GDM1 (cell line): ENCODE results near the gene COG8.
"Not testable (repeated sequence)": the region's sequence is repeated elsewhere in the genome, so short reads cannot be mapped to it uniquely, and the experiment has no call there.

Source experiments
- DNase-seq: peaks from one replicate; lab custom pipeline; 2025; lab: John Stamatoyannopoulos, UW

COG8 gene, protein sequence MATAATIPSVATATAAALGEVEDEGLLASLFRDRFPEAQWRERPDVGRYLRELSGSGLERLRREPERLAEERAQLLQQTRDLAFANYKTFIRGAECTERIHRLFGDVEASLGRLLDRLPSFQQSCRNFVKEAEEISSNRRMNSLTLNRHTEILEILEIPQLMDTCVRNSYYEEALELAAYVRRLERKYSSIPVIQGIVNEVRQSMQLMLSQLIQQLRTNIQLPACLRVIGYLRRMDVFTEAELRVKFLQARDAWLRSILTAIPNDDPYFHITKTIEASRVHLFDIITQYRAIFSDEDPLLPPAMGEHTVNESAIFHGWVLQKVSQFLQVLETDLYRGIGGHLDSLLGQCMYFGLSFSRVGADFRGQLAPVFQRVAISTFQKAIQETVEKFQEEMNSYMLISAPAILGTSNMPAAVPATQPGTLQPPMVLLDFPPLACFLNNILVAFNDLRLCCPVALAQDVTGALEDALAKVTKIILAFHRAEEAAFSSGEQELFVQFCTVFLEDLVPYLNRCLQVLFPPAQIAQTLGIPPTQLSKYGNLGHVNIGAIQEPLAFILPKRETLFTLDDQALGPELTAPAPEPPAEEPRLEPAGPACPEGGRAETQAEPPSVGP

DNA sequence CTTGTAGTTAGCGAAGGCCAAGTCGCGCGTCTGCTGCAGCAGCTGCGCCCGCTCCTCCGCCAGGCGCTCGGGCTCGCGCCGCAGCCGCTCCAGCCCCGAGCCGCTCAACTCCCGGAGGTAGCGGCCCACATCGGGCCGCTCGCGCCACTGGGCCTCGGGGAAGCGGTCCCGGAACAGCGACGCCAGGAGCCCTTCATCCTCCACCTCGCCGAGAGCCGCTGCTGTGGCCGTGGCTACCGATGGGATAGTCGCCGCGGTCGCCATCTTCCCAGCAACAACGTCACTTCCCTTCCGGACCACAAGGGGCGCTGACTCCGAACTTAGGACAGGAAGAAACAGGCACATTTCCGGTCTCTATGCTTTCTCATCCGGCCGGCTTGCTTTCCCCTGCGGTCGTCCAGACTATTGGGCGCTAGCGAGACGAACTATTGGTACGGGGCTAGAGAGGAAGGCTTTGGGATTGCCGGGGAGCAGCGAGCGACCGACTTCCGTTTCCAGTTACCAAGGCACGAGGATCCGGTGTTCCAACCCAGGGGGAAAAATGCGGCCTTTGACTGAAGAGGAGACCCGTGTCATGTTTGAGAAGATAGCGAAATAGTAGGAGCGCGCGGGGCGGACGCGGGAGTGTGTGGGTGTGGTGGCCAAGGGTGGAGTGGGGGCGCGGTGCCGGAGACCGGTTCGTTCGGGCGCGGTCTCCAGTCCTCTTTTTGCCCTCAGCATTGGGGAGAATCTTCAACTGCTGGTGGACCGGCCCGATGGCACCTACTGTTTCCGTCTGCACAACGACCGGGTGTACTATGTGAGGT is at the start of gene COG8, which contains the start of gene NIP7:
COG8 (minus strand) TSS at position 276 of the 806 bp plus-strand sequence; CDS start at position 264, 12 bp downstream.
NIP7 (plus strand) TSS at position 484 of the 806 bp plus-strand sequence; CDS start at position 542, 58 bp downstream.
- DNase-seq = peak; percentile 81

DNA sequence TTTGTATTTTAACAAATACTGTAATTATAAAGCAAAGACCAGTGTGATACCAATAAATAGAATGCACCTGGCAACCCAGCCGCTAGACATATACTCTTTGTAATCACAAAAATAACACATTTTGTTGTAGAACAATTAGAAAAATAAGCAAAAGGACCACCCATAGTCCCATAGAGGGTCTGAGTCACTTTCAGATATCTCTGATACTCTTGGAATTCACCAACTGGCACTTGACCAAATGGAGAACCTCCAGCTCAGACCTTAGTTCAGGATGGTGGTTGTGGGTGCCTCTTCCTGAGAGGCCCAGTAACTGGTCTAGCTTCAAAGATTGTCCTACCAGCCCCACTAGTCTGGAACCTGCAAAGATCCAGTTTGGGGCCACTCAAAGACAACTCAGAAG is 47.2 kb upstream of the COG8 start:
- DNase-seq = no peak

DNA sequence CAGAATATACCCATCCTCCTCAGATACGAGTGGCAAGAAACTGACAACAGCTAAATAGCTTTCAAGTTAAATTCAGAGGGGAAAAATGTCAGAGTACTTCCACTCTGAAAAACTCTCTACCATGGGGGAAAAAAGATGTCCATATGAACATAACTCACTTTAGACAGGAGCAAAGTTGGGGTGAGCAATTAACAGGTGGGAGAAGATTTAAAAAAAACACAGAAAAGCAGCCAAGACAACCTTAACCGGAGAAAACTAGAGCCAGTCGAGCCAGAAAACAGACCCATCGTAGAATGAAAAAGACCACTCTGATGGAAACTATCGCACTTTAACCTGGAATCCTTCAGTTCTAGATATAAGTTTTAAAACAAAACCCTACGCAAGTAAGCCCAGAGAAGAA is 45.6 kb upstream of the COG8 start:
- DNase-seq = no peak

DNA sequence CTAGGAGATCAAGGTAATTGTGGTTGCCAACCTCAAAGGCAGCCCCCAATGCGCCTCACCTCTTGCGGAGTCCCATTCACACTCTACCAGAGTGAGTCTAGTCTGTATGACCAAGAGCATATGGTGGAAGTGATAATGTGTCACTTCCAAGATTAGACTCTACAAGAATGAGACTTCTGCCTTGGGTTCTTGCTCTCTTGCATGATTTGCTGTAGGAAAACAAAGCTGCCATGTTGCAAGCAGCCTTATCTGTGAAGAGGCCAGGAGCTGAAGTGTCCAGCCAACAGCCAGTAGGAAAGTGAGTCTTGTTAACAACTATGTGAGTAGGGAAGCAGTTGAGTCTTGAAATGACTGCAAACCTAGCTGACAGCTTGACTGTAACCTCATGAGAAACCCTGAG is 43.1 kb upstream of the COG8 start:
- DNase-seq = no peak

DNA sequence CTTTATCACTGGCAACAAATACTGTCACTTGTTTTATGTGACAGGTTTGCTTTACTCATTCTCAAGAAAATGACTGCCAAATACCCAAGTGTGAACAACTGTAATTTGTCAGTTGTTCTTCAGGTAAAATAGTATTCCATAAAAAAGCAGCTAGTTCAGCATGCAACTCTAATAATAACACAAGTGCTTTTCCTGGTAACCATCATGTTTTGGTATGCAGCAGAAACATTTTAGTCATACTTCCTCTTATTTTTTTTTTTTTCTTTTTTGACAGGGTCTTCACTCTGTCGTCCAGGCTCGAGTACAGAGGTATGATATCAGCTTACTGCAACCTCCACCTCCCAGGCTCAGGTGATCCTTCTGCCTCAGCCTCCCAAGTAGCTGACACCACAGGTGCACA is 41.9 kb upstream of the COG8 start:
- DNase-seq = no peak

DNA sequence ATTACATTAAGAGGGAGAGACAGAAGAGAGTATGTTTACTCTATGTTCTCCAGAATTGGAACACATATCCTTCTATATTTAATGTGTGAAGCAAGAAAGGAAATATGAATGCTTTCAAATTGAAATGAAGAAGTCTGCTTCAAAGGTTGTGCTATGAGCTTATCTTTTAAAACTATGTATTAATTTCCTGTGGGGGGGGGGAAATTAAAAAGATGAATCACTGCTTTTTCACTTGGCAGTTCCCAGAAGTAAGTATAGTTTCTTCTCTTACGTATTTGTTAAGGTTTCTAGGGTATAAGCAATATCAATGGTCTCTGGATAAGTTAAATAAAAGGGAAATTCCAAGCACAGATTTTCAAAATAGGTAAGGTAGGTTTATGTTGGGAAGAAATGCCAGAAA is 39.4 kb upstream of the COG8 start:
- no peak for DNase-seq

DNA sequence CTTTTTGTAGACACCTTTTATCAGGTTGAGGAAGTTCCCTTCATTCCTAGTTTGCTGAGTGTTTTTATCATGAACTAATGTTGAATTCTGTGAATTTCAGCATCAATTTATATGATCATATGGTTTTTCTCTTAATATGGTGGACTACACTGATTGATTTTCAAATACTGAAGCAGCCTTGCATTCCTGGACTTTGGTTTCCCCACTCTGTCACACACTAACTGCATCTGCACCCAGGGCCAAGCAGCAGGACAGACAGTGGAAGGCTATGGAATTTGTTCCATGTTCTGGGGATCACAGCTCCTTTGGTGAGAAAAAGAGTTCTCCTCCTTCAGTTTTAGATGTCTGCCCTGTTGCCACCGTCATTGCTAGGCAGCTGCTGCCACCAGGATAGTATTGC is 38.7 kb upstream of the COG8 start:
- DNase-seq = no peak

DNA sequence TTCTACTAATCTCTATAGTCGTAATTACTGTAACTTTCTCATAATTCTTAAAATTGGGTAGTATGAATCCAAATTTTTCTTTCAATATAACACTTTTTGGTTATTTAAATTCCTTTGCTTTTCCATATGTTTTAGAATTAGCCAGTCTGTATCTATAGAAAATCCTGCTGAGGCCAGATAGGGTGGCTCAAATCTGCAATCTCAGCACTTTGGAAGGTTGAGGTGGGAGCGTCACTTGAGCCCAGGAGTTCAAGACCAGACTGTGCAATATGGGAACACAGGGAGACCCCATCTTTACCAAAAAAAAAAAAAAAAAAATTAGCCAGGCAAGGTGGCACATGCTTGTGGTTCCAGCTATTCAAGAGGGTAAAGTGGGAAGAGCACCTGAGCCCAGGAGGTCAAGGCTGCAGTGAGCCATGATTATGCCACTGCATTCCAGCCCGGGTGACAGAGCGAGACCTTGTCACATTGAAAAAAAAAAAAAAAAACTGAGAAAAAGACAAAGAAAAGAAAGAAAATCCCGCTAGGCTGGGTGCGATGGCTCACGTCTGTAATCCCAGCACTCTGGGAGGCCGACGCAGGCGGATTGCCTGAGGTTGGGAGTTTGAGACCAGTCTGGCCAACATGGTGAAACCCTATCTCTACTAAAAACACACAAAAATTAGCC is 37.2 kb upstream of the COG8 start:
- DNase-seq = no peak

DNA sequence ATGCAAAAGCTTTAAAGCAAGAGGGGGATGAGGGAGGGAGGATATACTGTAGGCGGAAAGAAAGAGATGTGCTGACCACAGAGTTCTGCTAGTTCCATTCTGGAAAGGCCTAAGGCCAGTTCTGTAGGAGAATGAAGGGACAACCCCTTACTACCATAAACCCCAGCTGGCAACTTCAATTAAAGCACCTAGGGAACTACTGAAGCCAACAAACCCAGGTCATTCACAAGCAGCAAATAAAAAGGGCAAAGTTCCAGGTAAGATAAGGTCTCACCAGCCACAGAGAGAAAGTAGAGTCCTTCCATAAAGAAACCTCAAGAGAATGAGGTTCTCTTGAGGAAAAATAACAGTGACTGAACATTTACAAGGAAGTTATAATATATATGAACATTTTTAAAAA is 33.7 kb upstream of the COG8 start:
- no peak for DNase-seq

DNA sequence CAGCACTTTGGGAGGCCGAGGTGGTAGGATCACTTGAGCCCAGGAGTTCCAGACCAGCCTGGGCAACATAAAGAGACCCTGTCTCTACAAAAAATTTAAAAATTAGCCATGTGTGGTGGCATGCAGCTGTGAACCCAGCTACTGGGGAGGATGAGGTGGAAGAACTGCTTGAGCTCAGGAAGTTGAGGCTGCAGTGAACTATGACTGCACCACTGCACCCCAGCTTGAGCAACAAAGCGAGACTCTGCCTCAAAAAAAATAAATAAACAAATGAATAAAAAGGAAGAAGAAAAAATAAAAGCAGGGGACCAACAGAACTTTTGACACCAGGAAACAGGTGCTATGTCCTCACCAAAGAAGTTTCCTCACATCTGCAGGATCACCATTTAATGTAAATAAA is 32.2 kb upstream of the COG8 start:
- no peak for DNase-seq

DNA sequence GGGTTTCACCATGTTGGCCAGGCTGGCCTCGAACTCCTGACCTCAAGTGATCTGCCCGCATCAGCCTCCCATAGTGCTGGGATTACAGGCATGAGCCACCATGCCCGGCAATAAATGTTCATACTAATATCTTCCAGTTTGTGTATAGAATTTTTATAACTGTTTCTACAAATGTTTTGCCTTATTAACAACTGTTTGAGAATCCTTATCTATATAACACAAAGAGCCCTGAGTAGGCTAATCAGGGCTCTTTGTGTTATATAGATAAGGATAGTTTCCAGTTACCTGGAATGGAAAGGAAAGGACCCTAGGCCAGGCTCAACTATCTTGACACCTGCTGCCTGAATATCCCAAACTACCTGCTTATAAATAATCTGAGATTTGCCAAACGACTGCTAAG is 29.5 kb upstream of the COG8 start:
- no peak for DNase-seq

DNA sequence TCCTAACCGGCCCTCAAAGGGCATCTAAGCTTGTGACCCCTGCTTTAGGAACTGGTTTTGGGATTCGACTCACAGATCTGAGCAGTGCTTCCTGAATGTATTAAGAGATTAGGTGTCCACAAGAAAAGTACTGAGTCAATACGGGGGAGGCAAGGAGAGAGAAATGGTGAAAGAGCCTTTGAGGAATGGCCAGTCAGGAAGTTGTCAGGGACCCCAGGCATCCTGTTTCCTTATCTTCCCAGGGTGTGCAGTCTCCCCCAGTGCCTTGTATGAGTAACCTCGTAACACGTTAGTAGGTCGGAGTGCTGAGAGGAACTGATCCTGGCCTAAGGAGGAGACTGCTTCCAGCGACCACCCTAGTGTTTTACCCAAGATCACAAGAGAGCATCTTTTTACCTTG is 28.6 kb upstream of the COG8 start:
- no peak for DNase-seq

DNA sequence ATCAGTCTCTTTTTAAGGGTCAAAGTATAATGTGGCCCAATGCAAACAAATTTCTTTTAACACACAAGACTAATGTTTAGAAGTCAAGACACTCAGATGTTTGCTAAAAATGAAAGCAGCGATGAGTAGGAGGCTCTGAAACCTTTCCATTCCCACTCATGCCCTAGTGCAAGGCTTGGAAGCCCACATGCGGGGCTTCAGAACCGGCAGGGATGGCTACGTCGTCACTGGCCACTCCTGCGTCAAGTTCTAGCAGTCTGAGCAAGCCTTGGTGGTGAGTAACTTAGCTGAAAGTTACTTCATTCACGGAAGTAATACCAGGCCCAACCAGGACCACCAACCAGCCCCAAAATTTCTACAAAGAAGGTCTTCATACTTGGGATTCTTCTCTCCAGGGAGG is 27.1 kb upstream of the COG8 start:
- no peak for DNase-seq

DNA sequence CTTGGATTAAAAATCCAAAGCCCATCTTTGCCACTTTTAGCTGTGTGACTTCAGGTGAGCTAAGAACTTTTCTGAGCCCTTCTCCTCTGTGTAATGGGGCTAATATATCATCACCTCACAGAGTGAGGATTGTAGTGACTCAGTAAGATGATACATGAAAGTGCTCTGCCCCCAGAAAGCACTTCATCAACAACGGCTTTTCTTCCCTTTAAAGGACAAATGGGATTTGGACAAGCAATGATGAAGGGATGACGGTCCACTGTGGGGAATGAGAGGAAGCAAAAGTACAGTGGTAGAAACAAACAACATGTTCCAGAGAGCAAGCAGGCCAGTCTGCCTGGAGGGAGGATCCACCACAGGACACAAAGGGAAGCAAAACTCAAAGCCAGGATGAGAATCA is 26.5 kb upstream of the COG8 start:
- no peak for DNase-seq

DNA sequence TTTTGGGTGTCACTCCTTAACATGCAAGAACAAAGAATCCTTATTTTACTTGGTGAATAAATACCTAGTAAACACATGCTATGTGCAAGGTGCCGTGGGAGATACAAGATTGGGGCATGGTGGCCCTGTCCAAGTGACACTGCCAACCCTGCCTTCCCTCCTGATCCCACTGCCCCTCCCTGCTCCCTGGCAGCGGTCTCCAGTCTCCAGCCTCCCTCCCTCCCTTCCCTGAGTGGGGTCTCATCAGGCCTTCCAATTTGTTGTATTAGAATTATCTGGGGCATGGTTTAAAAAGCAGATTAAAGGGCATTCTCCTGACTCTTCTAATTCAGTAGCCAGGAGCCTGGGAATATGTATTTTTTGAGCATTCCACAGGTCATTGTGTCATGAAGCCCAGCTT is 24.7 kb upstream of the COG8 start:
- no peak for DNase-seq

DNA sequence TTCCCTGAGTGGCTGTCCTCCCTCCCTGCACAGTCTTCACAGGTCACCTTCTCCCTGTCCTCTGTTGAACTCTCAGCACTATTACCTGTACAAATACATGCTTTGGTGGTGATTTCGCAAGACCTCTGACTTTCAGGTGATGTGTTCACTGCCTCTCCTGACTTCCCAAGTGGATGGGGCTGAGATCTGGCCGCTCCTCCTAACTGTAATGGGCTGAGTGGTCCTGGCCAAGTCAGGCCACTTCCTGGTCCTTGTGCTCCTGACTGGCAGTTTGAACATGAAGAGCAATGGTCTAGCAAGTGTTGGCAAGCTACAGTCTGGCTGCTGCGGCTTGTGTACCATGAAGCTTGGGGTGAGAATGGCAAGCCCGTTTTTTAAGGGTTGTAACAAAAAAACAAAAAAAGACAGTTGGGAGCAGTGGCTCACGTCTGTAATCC is 23.9 kb upstream of the COG8 start:
- DNase-seq = no peak

DNA sequence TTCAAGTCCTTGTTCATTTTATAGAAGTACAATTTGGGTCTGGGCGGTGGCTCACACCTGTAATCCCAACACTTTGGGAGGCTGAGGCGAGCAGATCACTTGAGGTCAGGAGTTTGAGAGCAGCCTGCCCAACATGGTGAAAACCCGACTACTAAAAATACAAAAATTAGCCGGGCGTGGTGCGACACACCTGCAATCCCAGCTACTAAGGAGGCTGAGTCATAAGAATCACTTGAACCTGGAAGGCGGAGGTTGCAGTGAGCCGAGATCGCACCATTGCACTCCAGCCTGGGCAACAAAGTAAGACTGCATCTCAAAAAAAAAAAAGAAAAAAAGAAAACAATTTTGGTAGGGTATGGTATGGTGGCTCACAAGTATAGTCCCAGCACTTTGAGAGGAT is 20.7 kb upstream of the COG8 start:
- DNase-seq = not testable (repeated sequence)

DNA sequence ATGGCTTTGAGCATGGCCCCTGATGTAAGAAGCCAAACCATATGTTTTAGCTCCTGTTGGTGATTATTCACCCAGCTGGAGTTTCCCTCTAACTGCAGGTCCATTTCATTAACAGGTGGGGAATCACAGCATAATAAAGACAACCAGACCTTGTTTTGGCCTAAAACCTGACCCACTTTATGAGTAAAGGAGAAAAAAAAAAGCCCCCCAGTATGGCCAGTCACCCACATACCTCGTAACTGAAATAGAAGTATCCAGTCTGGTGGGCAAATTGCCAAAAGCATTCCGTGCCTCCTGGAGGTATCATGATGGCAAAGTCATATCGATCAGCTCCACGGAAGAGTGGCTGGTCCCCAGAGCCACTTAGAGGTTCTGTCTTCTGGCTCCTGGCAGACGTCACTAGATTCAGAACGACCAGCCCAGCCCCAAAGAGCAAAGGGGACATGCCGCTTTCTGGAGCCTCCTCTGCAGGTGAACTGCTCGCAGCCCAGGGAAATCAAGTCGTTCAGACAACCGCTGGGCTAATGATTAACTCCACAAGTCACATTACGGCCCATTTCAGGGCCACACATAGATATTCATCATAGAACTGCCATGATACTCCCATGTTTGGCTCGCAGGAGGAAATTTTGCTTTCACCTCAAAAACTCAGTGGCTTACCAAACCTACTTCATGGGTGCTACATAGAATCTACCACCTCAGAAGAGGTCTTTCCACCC is 12.1 kb upstream of the COG8 start, which contains the start of gene TMED6:
TMED6 (minus strand) TSS at position 478 of the 719 bp plus-strand sequence; CDS start at position 445, 33 bp downstream.
- DNase-seq = no peak

DNA sequence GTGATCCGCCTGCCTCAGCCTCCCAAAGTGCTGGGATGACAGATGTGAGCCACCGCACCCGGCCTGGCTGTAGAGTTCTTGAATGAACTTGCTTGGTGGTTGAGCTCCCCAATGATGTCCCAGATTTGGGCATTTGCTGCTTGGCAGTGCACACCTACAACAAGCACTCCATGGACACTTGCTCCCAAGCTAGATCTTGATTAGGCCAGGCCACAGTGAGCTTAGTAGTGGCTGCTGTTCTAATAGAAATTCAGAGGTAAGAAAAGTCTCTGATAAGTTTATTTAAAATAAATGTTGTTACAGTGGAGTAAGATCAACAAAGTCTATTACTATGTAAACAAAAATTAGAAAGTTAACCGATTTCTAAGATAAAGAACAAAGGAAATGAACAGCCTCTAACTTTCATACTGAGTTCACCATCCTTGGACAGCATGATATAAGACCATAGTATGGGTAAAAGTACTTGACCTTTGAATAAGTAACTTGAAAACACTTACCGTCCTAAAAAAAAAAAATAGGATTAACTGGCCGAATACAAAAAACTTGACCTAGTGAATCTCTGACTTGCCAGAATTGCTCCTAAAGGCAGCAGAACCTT is 11.3 kb upstream of the COG8 start:
- DNase-seq = no peak

DNA sequence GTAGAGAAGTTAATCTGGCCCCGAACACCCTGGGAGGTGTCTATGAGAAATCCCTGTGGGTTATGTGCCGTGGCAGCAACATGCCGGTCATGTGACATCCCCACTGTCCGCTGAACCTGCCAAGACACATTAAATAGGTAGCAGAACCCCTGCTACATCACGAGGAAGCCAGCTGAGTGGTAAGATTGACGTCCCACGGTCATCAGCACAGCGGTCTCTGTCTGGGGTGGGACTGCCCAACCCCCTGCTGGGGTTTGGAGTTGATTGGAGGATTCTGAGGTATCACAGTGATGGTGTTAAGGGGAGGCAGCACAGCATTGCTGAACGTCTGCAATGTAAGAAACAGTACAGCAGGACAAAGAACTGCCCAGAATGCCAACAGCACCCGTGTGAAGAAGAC is 10.2 kb upstream of the COG8 start:
- DNase-seq = no peak

DNA sequence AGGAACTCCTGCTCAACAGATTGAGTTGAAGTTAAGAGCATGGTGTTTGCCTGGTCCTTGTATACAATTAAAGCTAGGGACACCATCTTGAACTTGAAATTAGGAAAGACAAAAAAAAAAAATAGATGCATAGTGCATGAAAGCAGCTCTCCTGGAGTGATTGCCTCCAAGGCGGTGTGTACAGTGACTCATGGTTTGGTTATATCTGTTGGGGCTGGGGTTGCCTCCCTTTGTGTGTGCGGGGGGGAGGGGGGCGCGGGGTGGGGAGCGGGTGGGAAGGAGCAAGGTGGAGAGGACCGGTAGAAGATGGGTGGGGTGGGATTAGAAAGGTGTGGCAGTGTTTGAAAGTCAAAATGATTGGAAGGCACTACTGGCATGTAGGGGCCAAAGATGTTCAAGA is 8.9 kb upstream of the COG8 start:
- no peak for DNase-seq
